OCI-LY1 (cell line): Measurements from ENCODE around the gene RHEX.

Source experiments
- H2AFZ ChIP-seq: fragments of 200-600 bp; sonication (generic), shearing (Covaris generic); 2 replicates; pipeline ENCODE4 v1.6.0; 2014; ENCODE audit warnings: antibody characterized with exemption, mild to moderate bottlenecking, low read length
- H3F3A ChIP-seq: fragments of 200-600 bp; sonication (generic), shearing (Covaris generic); 2 replicates; pipeline ENCODE4 v1.6.0; 2014; ENCODE audit warnings: mild to moderate bottlenecking, antibody characterized with exemption, low read length, moderate library complexity; ENCODE audit not compliant: insufficient read depth
- H3K27ac ChIP-seq: fragments of 200-600 bp; sonication (generic); 2 replicates; pipeline ENCODE4 v1.5.1; 2014; ENCODE audit warnings: low read length, mixed run types, mild to moderate bottlenecking, low read depth; ENCODE audit not compliant: poor library complexity, severe bottlenecking
- H3K27me3 ChIP-seq: fragments of 200-600 bp; sonication (generic); 2 replicates; pipeline ENCODE4 v1.6.0; 2014; ENCODE audit warnings: antibody characterized with exemption, mild to moderate bottlenecking, low read length, moderate library complexity; ENCODE audit not compliant: insufficient read depth
- H3K36me3 ChIP-seq: fragments of 200-600 bp; sonication (generic); 2 replicates; pipeline ENCODE4 v1.6.1; 2014; ENCODE audit warnings: mild to moderate bottlenecking, antibody characterized with exemption, low read length, moderate library complexity, mixed read lengths; ENCODE audit not compliant: insufficient read depth
- H3K4me1 ChIP-seq: fragments of 200-600 bp; sonication (generic); 2 replicates; pipeline ENCODE4 v1.5.1; 2014; ENCODE audit warnings: mild to moderate bottlenecking, low read length, moderate library complexity; ENCODE audit not compliant: insufficient read depth, severe bottlenecking
- H3K4me2 ChIP-seq: fragments of 200-600 bp; sonication (generic), shearing (Covaris generic); 2 replicates; pipeline ENCODE4 v1.6.1; 2014; ENCODE audit warnings: low read length
- H3K4me3 ChIP-seq: fragments of 200-600 bp; sonication (generic); 2 replicates; pipeline ENCODE4 v1.5.1; 2014; ENCODE audit warnings: low read length, low read depth, mild to moderate bottlenecking, mixed read lengths; ENCODE audit not compliant: poor library complexity, severe bottlenecking
- H3K79me2 ChIP-seq: fragments of 200-600 bp; shearing (Covaris generic); 2 replicates; pipeline ENCODE4 v1.6.1; 2016; ENCODE audit warnings: mixed run types, low read length, mixed read lengths; ENCODE audit not compliant: insufficient read depth
- H3K9ac ChIP-seq: fragments of 200-600 bp; sonication (generic), shearing (Covaris generic); 2 replicates; pipeline ENCODE4 v1.6.1; 2014; ENCODE audit warnings: mild to moderate bottlenecking, low read length, mixed read lengths
- H3K9me2 ChIP-seq: fragments of 200-600 bp; sonication (generic), shearing (Covaris generic); 2 replicates; pipeline ENCODE4 v1.6.1; 2014; ENCODE audit warnings: low read depth, mild to moderate bottlenecking, low read length, mixed read lengths
- H3K9me3 ChIP-seq: fragments of 200-600 bp; shearing (Covaris generic); 2 replicates; pipeline ENCODE4 v1.6.1; 2014; ENCODE audit warnings: low read length, mixed read lengths
- H4K20me1 ChIP-seq: fragments of 200-600 bp; sonication (generic), shearing (Covaris generic); 2 replicates; pipeline ENCODE4 v1.6.0; 2016; ENCODE audit warnings: mild to moderate bottlenecking, low read length; ENCODE audit not compliant: insufficient read depth
- CTCF ChIP-seq: fragments of 200-600 bp; sonication (generic), shearing (Covaris generic); IDR thresholded peaks from 2 replicates; pipeline ENCODE4 v1.5.1; 2017; ENCODE audit warnings: mild to moderate bottlenecking, antibody characterized with exemption, low read length, moderate library complexity, mixed read lengths
- EZH2 ChIP-seq: fragments of 200-600 bp; sonication (generic), shearing (Covaris generic); IDR thresholded peaks from 2 replicates; pipeline ENCODE4 v1.8.0; 2017; ENCODE audit warnings: borderline replicate concordance, mixed run types, mild to moderate bottlenecking, antibody characterized with exemption, low read length, moderate library complexity, mixed read lengths

The RHEX gene

GRCh38 chr1:206020393-206021007, 32.5 kb upstream of the RHEX start:
- Histone ChIP-seq H3K36me3 (no peaks in the 10 kb centered on the region), H3K79me2 (no peaks in the 10 kb centered on the region), H3K9me3 (no peaks in the 10 kb centered on the region), H3K27ac (no peak overlapping the region), H3K4me1 (no peaks in the 10 kb centered on the region), H3K27me3 (no peaks in the 10 kb centered on the region), H3K9me2 (no peaks in the 10 kb centered on the region), H3K4me2 (no peak overlapping the region), H3K9ac (no peak overlapping the region), H2AFZ (no peak overlapping the region), H3F3A (no peaks in the 10 kb centered on the region), H3K4me3 (no peak overlapping the region), H4K20me1 (no peaks in the 10 kb centered on the region)
- TF ChIP-seq CTCF (no peak), EZH2 (no peak)

- TF ChIP-seq CTCF (no peak), EZH2 (no peak)
- H3K79me2 ChIP-seq, result no peaks in the 10 kb centered on the region
- no peak overlapping the region for H2AFZ ChIP-seq
- no peaks in the 10 kb centered on the region for H3K36me3 ChIP-seq
- H3F3A ChIP-seq, result no peaks in the 10 kb centered on the region
- H3K4me2 ChIP-seq, result no peak overlapping the region
- no peaks in the 10 kb centered on the region for H3K4me1 ChIP-seq
- no peaks in the 10 kb centered on the region for H3K9me3 ChIP-seq
- no peak overlapping the region for H3K4me3 ChIP-seq
- no peaks in the 10 kb centered on the region for H3K27me3 ChIP-seq
- no peak overlapping the region for H3K27ac ChIP-seq
- no peak overlapping the region for H3K9ac ChIP-seq
- H4K20me1 ChIP-seq, result no peaks in the 10 kb centered on the region
- H3K9me2 ChIP-seq, result no peaks in the 10 kb centered on the region
These were observed 31.9 kb upstream of the RHEX start for GRCh38 chr1:206021008-206021625.

- Histone ChIP-seq H3K27ac (no peak overlapping the region), H3K4me3 (no peak overlapping the region), H3K4me1 (no peaks in the 10 kb centered on the region), H3F3A (no peaks in the 10 kb centered on the region), H3K9ac (no peak overlapping the region), H3K9me3 (no peaks in the 10 kb centered on the region), H3K4me2 (no peak overlapping the region), H2AFZ (no peak overlapping the region), H3K36me3 (no peaks in the 10 kb centered on the region), H4K20me1 (no peaks in the 10 kb centered on the region), H3K79me2 (no peaks in the 10 kb centered on the region), H3K27me3 (no peaks in the 10 kb centered on the region), H3K9me2 (no peaks in the 10 kb centered on the region)
- TF ChIP-seq EZH2 (no peak), CTCF (no peak)
These were observed 31.2 kb upstream of the RHEX start for GRCh38 chr1:206021626-206022365.
